Measurements from ENCODE around the gene MCM5.
"Not testable (repeated sequence)": the region's sequence is repeated elsewhere in the genome, so short reads cannot be mapped to it uniquely, and the experiment has no call there.

The MCM5 gene

GRCh38 chr22:35357883-35358621 lies 41.9 kb upstream of the MCM5 start:
- no peak overlapping the region for H3K4me3 ChIP-seq (ENCODE audit: low read depth, low read length)
- no peak for DNase-seq (ENCODE audit: low read depth, low spot score)
- TF ChIP-seq, protein P1, sequence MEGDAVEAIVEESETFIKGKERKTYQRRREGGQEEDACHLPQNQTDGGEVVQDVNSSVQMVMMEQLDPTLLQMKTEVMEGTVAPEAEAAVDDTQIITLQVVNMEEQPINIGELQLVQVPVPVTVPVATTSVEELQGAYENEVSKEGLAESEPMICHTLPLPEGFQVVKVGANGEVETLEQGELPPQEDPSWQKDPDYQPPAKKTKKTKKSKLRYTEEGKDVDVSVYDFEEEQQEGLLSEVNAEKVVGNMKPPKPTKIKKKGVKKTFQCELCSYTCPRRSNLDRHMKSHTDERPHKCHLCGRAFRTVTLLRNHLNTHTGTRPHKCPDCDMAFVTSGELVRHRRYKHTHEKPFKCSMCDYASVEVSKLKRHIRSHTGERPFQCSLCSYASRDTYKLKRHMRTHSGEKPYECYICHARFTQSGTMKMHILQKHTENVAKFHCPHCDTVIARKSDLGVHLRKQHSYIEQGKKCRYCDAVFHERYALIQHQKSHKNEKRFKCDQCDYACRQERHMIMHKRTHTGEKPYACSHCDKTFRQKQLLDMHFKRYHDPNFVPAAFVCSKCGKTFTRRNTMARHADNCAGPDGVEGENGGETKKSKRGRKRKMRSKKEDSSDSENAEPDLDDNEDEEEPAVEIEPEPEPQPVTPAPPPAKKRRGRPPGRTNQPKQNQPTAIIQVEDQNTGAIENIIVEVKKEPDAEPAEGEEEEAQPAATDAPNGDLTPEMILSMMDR (IDR thresholded peaks at IDR 0.05; ENCODE audit: insufficient read depth, low read length, missing control alignments), result no peak
- ChIA-PET POLR2A (no interaction called here), CTCF (interaction anchor here (1.3 to 1.8 kb wide), 3 partner anchors 10 to 225 kb away, joined by 3 to 6 read pairs (median 3); no protein-coding TSS in a partner anchor)

- H3K4me3 ChIP-seq (ENCODE audit: low read depth, low read length), result no peak overlapping the region
- no peak for DNase-seq (ENCODE audit: low read depth, low spot score)
- ChIA-PET POLR2A (no interaction called here), CTCF (interaction anchor here (1.0 to 1.8 kb wide), 4 partner anchors 9 to 263 kb away, joined by 3 to 19 read pairs (median 4); no protein-coding TSS in a partner anchor)
- TF ChIP-seq, protein P1 (IDR thresholded peaks at IDR 0.05; ENCODE audit: insufficient read depth, low read length, missing control alignments), result no peak
These were observed 40.4 kb upstream of the MCM5 start for GRCh38 chr22:35359380-35360065.

- POLR2A ChIA-PET, result interaction anchor here (0.7 kb wide), 1 partner anchor 104 kb away, joined by 3 read pairs; no protein-coding TSS in a partner anchor
These were observed 38.9 kb upstream of the MCM5 start for GRCh38 chr22:35361001-35361558.

GRCh38 chr22:35363566-35364086 lies 36.3 kb upstream of the MCM5 start:
- DNase-seq (ENCODE audit: low read depth, low spot score), result no peak
- TF ChIP-seq, protein P1 (IDR thresholded peaks at IDR 0.05; ENCODE audit: insufficient read depth, low read length, missing control alignments), result no peak
- ChIA-PET CTCF (interaction anchor here (0.8 to 2.2 kb wide), 2 partner anchors 12 to 220 kb away, joined by 3 to 10 read pairs; no protein-coding TSS in a partner anchor), POLR2A (no interaction called here)
- H3K4me3 ChIP-seq (ENCODE audit: low read depth, low read length), result no peak overlapping the region

More at GRCh38 chr22:35361001-35361558, 38.9 kb upstream of the MCM5 start:
- CTCF ChIA-PET, result interaction anchor here (1.5 kb wide), 1 partner anchor 11 kb away, joined by 6 read pairs; no protein-coding TSS in a partner anchor
- DNase-seq (ENCODE audit: low read depth, low spot score), result no peak
- H3K4me3 ChIP-seq (ENCODE audit: low read depth, low read length), result no peak overlapping the region
- TF ChIP-seq, protein P1 (IDR thresholded peaks at IDR 0.05; ENCODE audit: insufficient read depth, low read length, missing control alignments), result no peak

DNA sequence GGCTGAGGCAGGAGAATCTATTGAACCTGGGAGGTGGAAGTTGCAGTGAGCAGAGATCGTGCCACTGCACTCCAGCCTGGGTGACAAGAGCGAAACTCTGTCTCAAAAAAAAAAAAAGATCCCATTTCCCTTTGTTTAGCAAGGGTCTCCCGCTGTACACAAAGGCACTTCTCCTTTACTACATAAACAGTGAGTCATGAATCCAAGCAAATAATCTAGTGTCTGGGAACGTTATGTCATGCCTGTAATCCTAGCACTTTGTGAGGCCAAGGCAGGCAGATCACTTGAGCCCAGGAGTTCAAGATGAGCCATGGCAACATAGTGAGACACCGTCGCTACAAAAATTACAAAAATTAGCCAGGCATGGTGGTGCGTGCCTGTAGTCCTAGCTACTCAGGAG lies 35.7 kb upstream of the MCM5 start:
- CTCF ChIA-PET, result interaction anchor here (0.9 to 2.2 kb wide), 2 partner anchors 12 to 13 kb away, joined by 3 to 10 read pairs; no protein-coding TSS in a partner anchor
- DNase-seq (ENCODE audit: low read depth, low spot score); POLR2A ChIA-PET; H3K4me3 ChIP-seq (ENCODE audit: low read depth, low read length): not testable (repeated sequence)

DNA sequence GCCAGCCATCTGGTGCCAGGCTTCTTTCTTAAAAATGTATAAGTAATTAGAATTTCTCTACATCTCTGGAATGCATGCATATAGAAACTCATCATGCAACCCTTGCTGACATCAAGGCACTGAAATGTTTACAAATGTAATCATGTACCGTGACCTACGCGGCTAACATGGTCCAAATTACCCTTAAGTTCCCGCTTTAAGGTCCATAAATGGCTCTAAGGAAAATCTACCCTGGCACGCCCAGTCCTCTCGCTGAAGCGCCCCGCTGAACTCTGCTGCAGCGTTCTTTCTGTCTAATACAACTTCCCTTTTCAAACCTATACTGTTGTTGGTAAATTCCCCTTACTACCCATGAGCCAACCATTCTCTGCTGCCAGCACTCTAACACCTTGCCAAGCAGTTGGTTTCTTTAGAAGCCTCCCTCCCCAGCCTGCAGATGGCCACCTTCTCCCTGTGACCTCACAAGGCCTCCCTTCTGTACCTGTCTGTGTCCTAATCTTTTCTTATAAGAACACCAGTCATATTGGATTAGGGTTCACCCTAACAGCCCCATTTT lies 32.5 kb upstream of the MCM5 start:
- no peak overlapping the region for H3K4me3 ChIP-seq (ENCODE audit: low read depth, low read length)
- ChIA-PET POLR2A (no interaction called here), CTCF (interaction anchor here (1.4 to 1.9 kb wide), 2 partner anchors 9 to 17 kb away, joined by 6 to 8 read pairs; no protein-coding TSS in a partner anchor)
- DNase-seq (ENCODE audit: low read depth, low spot score), result no peak
- TF ChIP-seq, protein P1 (IDR thresholded peaks at IDR 0.05; ENCODE audit: insufficient read depth, low read length, missing control alignments), result no peak

All from AG04449 (cell line).